Vagina (tissue), 2 donors: ENCODE results near the gene FAM53A.

Experiments used
- CTCF ChIP-seq, 3 experiments: fragments of 450-650 bp in 2 of 3; fragments of 200-600 bp in 1 of 3; sonication (generic) in 1 of 3; IDR thresholded peaks; one replicate each; pipeline ENCODE4 v1.5.1; 2017 to 2019; ENCODE audit warnings: antibody characterized with exemption in 3 of 3, mild to moderate bottlenecking in 2 of 3, moderate library complexity in 2 of 3
- POLR2A ChIP-seq, 2 donors: fragments of 450-650 bp; IDR thresholded peaks; one replicate each; pipeline ENCODE4 v1.6.1; 2017; ENCODE audit warnings: antibody characterized with exemption in 2 of 2, mild to moderate bottlenecking in 2 of 2, moderate library complexity in 2 of 2
- POLR2AphosphoS5 ChIP-seq, 2 donors: sonication (generic); formaldehyde crosslinking; IDR thresholded peaks; one replicate each; pipeline ENCODE4 v1.9.0; 2017; ENCODE audit warnings: antibody characterized with exemption in 2 of 2, mild to moderate bottlenecking in 2 of 2, low read depth in 1 of 2; ENCODE audit not compliant: insufficient read depth in 1 of 2

- no peak for TF ChIP-seq POLR2A (IDR thresholded peaks at IDR 0.05)
- no peak for TF ChIP-seq CTCF (IDR thresholded peaks at IDR 0.05)
- no peak for TF ChIP-seq POLR2AphosphoS5 (IDR thresholded peaks at IDR 0.05; ENCODE audit: insufficient read depth in 1 of 2, low read depth in 1 of 2)
These were observed 1.4 kb upstream of the FAM53A start for GRCh38 chr4:1685235-1686150.
